Spleen (tissue), 11 donors: ENCODE data around the gene HDAC7. TPM values are rescaled to one million over a fixed set of nuclear protein-coding genes. Genes with fewer than 3 reads are reported as not detected.
A peak's percentile ranks its signal among the peaks of the same experiment; 100 is the strongest.

Source experiments
- DNase-seq: peaks from one replicate; pipeline ENCODE4 v3.0.0-alpha.2; 2020
- H3K27ac ChIP-seq, 8 donors: fragments of 200-600 bp; sonication (generic) in 7 of 8; 1 replicate in 4 of 8; 2 replicates in 4 of 8; pipeline versions ENCODE4 v1.5.0 to v1.8.0; 2016 to 2021; ENCODE audit warnings: inconsistent platforms in 4 of 8, mild to moderate bottlenecking in 4 of 8, moderate library complexity in 1 of 8
- H3K27me3 ChIP-seq, 7 donors: fragments of 200-600 bp; sonication (generic) in 6 of 7; replicated peaks in 1 of 7; 1 replicate in 4 of 7; 2 replicates in 3 of 7; pipeline versions ENCODE4 v1.5.0 to v1.8.0; 2016 to 2021; ENCODE audit warnings: inconsistent platforms in 3 of 7, mild to moderate bottlenecking in 1 of 7
- H3K36me3 ChIP-seq, 6 donors: fragments of 200-600 bp; sonication (generic) in 5 of 6; 1 replicate in 4 of 6; 2 replicates in 2 of 6; pipeline versions ENCODE4 v1.5.0 to v1.8.0; 2016 to 2021; ENCODE audit warnings: inconsistent platforms in 2 of 6
- H3K4me1 ChIP-seq, 6 donors: fragments of 200-600 bp; sonication (generic) in 5 of 6; 1 replicate in 3 of 6; 2 replicates in 3 of 6; pipeline versions ENCODE4 v1.5.0 to v1.8.0; 2016 to 2021; ENCODE audit warnings: inconsistent platforms in 3 of 6
- H3K4me3 ChIP-seq, 8 donors: fragments of 200-600 bp; sonication (generic) in 7 of 8; 1 replicate in 4 of 8; 2 replicates in 4 of 8; pipeline versions ENCODE4 v1.5.0 to v1.8.0; 2016 to 2021; ENCODE audit warnings: inconsistent platforms in 4 of 8, mild to moderate bottlenecking in 4 of 8, moderate library complexity in 2 of 8
- H3K9me3 ChIP-seq, 8 donors: fragments of 200-600 bp; sonication (generic) in 7 of 8; 1 replicate in 4 of 8; 2 replicates in 4 of 8; pipeline versions ENCODE4 v1.5.0 to v1.8.0; 2016 to 2021; ENCODE audit warnings: inconsistent platforms in 4 of 8
- CTCF ChIP-seq, 11 experiments: fragments of 200-600 bp in 7 of 11; fragments of 450-650 bp in 4 of 11; sonication (generic) in 4 of 11; IDR thresholded peaks in 8 of 11; conservative IDR thresholded peaks in 3 of 11; 1 replicate in 7 of 11; 2 replicates in 4 of 11; pipeline versions ENCODE4 v1.4.0 to v1.8.0; 2016 to 2021; ENCODE audit warnings: antibody characterized with exemption in 11 of 11, inconsistent platforms in 4 of 11, mild to moderate bottlenecking in 1 of 11
- POLR2A ChIP-seq, 3 donors: fragments of 450-650 bp; IDR thresholded peaks; one replicate each; pipeline ENCODE4 v1.5.1; 2017; ENCODE audit warnings: antibody characterized with exemption in 3 of 3, mild to moderate bottlenecking in 1 of 3
- POLR2AphosphoS5 ChIP-seq, 3 donors: sonication (generic); formaldehyde crosslinking; IDR thresholded peaks; one replicate each; pipeline ENCODE4 v1.5.1; 2017; ENCODE audit warnings: antibody characterized with exemption in 3 of 3
- WGBS, 5 donors: extraction: QIAGEN DNeasy Blood & Tissue Kit in 3 of 5; methylation state at CpG; one replicate each; pipeline versions ENCODE4 v1.1.5 to v1.1.7; 2013 to 2018; 5-methylcytosine and 5-hydroxymethylcytosine counted together
- intact Hi-C: fragments of 100-400 bp; cut with DNase I; formaldehyde crosslinking; loops from one replicate; pipeline ENCODE4 v1.15.0; 2023; ENCODE audit warnings: low total_unique reads
- polyA plus RNA-seq, 3 donors: library from polyadenylated mRNA; stranded (reverse); fragments of 200-250 nt; gene quantifications; one replicate each; pipeline ENCODE4 v1.2.1, GENCODE V29; 2013
- total RNA-seq, 7 donors: library from RNA; depleted of rRNA in 3 of 7; stranded (reverse); fragments of >200 nt in 3 of 7; fragmentation: NEBNext Ultra II Directional in 4 of 7; extraction: Animal tissue kit (Norgen Biotek cat#: 25700) in 4 of 7; gene quantifications; one replicate each; pipeline versions ENCODE4 v1.1.0 to v1.2.1, GENCODE V29; 2016 to 2021
- donor health status: healthy with polysubstance abuse.
- donor health status: DM: no; HTN: no; CAD: no; lungs with moderate emphysema.
- donor health status: DM: no; HTN: no; CAD: no.
- donor health status: Bipolar disorder and iron deficiency.
- donor health status: healthy.
- donor health status: DM: no; HTN: no; CAD: no.
- donor health status: DM: yes; HTN: yes; CAD: no.

Gene HDAC7
- total and polyA plus RNA-seq, 10 donors, result 39.6 to 158 (median 101) TPM

- WGBS, 5 donors, result 50 to 67% (median 56%) methylated on average over 15 to 17 of the region's 17 CpGs
- no peak for TF ChIP-seq CTCF (IDR thresholded peaks at IDR 0.05 in 8 of 11, conservative IDR thresholded peaks at IDR 0.05 in 3 of 11)
- TF ChIP-seq POLR2AphosphoS5 (IDR thresholded peaks at IDR 0.05), result peak; percentile 22 to 60 (median 27)
- Histone ChIP-seq H3K27ac (peak overlapping the region; percentile 91 to 98 (median 96)), H3K4me1 (peaks cover 54 to 93% (median 73%) of the 10 kb centered on the region in 6 donors), H3K9me3 (no peaks in the 10 kb centered on the region), H3K36me3 (no peaks in the 10 kb centered on the region), H3K27me3 (no peaks in the 10 kb centered on the region), H3K4me3 (peak overlapping the region in 7 of 8 donors; percentile 71 to 82 (median 79))
- intact Hi-C loops, result no loop called here
- no peak for DNase-seq
Measured at GRCh38 chr12:47820631-47821345, 1.1 kb upstream of the HDAC7 start.

- H3K4me3 ChIP-seq, result peak overlapping the region; percentile 71 to 82 (median 78)
- WGBS, 5 donors, result 0 to 2% (median 1%) methylated on average over 12 to 77 of the region's 77 CpGs
- H3K36me3 ChIP-seq, result peaks cover 0 to 8% (median 0%) of the 10 kb centered on the region in 6 donors
- H3K9me3 ChIP-seq, result no peaks in the 10 kb centered on the region
- H3K27ac ChIP-seq, result peak overlapping the region; percentile 91 to 98 (median 96)
- DNase-seq, result peak; percentile 95
- intact Hi-C loops, result no loop called here
- peaks cover 53 to 93% (median 74%) of the 10 kb centered on the region in 6 donors for H3K4me1 ChIP-seq
- no peaks in the 10 kb centered on the region for H3K27me3 ChIP-seq
- peak in 7 of 11 experiments; percentile 5 to 57 (median 26) for TF ChIP-seq CTCF (IDR thresholded peaks at IDR 0.05 in 8 of 11, conservative IDR thresholded peaks at IDR 0.05 in 3 of 11)
- peak in 1 of 3 donors; percentile 22 for TF ChIP-seq POLR2A (IDR thresholded peaks at IDR 0.05)
- TF ChIP-seq POLR2AphosphoS5 (IDR thresholded peaks at IDR 0.05), result peak; percentile 62 to 82 (median 72)
Measured at GRCh38 chr12:47819138-47819895, 386 bp downstream of the HDAC7 start.

- intact Hi-C loops, result no loop called here
- Histone ChIP-seq H3K4me1 (peaks cover 61 to 93% (median 74%) of the 10 kb centered on the region in 6 donors), H3K4me3 (peak overlapping the region; percentile 71 to 82 (median 78)), H3K27me3 (no peaks in the 10 kb centered on the region), H3K36me3 (peaks cover 0 to 11% (median 0%) of the 10 kb centered on the region in 6 donors), H3K27ac (peak overlapping the region; percentile 91 to 98 (median 96)), H3K9me3 (no peaks in the 10 kb centered on the region)
- WGBS, 5 donors, result 4 to 10% (median 6%) methylated on average over 16 to 23 of the region's 23 CpGs
- no peak for TF ChIP-seq CTCF (IDR thresholded peaks at IDR 0.05 in 8 of 11, conservative IDR thresholded peaks at IDR 0.05 in 3 of 11)
- peak in 1 of 3 donors; percentile 85 for TF ChIP-seq POLR2AphosphoS5 (IDR thresholded peaks at IDR 0.05)
- peak; percentile 91 for DNase-seq
Measured at GRCh38 chr12:47818467-47819137, 1.1 kb downstream of the HDAC7 start.
